Left renal pelvis (tissue), 4 donors: ENCODE data around the gene SLC39A3. TPM values are rescaled to one million over a fixed set of nuclear protein-coding genes. Genes with fewer than 3 reads are reported as not detected.

Source experiments
- DNase-seq, 4 donors: peaks; one replicate each; pipeline ENCODE4 v3.0.0-alpha.2; 2013; ENCODE audit warnings: low read depth in 4 of 4, low spot score in 3 of 4
- polyA plus RNA-seq, 4 donors: library from polyadenylated mRNA; unstranded; fragments of 120-200 nt; gene quantifications; one replicate each; pipeline ENCODE4 v1.2.1, GENCODE V29; 2013; ENCODE audit not compliant: insufficient read length in 4 of 4

Gene SLC39A3
- polyA plus RNA-seq, 4 donors: 23.8 to 31.5 (median 27.1) TPM

GRCh38 chr19:2711172-2711874 lies 28.5 kb downstream of the SLC39A3 start:
- no peak for DNase-seq

GRCh38 chr19:2706251-2706650 lies 33.6 kb downstream of the SLC39A3 start:
- DNase-seq: no peak

GRCh38 chr19:2703691-2704216 lies 36.1 kb downstream of the SLC39A3 start:
- DNase-seq: no peak

- DNase-seq: no peak
Measured at GRCh38 chr19:2703077-2703437, 36.8 kb downstream of the SLC39A3 start.

GRCh38 chr19:2702170-2703076 lies 37.4 kb downstream of the SLC39A3 start, which contains the start of gene GNG7:
TSS of gene GNG7 (minus strand) at chr19:2702694. CDS start at chr19:2520688, 182,006 bp downstream.
- DNase-seq: peak; percentile 53 to 79 (median 76)

GRCh38 chr19:2701361-2702169 lies 38.3 kb downstream of the SLC39A3 start:
- DNase-seq: no peak

- no peak for DNase-seq
Measured at GRCh38 chr19:2700660-2701360, 39.0 kb downstream of the SLC39A3 start.

GRCh38 chr19:2699413-2700140 lies 40.2 kb downstream of the SLC39A3 start:
- no peak for DNase-seq

- DNase-seq: no peak
Measured at GRCh38 chr19:2694196-2694595, 45.6 kb downstream of the SLC39A3 start.

- no peak for DNase-seq
Measured at GRCh38 chr19:2693492-2694160, 46.2 kb downstream of the SLC39A3 start.

- DNase-seq: no peak
Measured at GRCh38 chr19:2691951-2692350, 47.9 kb downstream of the SLC39A3 start.

GRCh38 chr19:2690856-2691255 lies 49.0 kb downstream of the SLC39A3 start:
- DNase-seq: no peak

- DNase-seq: no peak
Measured at GRCh38 chr19:2686360-2686759, 53.5 kb downstream of the SLC39A3 start.

GRCh38 chr19:2685204-2685704 lies 54.6 kb downstream of the SLC39A3 start:
- no peak for DNase-seq

- DNase-seq: no peak
Measured at GRCh38 chr19:2683430-2684003, 56.3 kb downstream of the SLC39A3 start.
